ENCODE measurements around the gene PGAP2.

GRCh38 chr11:3830730-3831129 is 22.4 kb downstream of the PGAP2 start:
- TF ChIP-seq CTCF (IDR thresholded peaks at IDR 0.05) (no peak), POLR2A (IDR thresholded peaks at IDR 0.05) (no peak)

Data from lower leg skin (tissue), 3 donors.